ENCODE results near the gene CLNS1A. TPM values are rescaled to one million over a fixed set of nuclear protein-coding genes. Genes with fewer than 3 reads are reported as not detected.
A peak's percentile ranks its signal among the peaks of the same experiment; 100 is the strongest.

The CLNS1A gene
- polyA plus RNA-seq, 1 experiment = 91.6 TPM

DNA sequence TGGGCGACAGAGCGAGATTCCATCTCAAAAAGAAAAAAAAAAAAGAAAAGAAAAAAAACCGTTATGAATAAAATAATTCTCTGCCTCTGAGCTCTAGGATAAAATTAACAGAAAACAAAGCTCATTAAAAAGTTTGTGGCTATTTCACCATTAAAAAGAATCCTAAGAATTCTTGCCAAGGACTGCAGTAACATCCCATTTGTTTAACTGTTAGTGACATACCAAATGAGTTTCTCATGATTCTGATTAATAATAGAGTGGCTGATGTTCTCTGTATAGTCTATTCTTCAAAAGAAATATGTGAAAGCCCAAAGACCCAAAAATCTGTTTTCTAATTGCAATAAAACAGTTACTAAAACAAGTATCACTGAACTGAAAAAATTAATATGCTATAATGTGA is 19.7 kb downstream of the CLNS1A start:
- no peak for DNase-seq (ENCODE audit: low read depth)
- no peaks in the 10 kb centered on the region for H3K27me3 ChIP-seq (ENCODE audit: control insufficient read depth, insufficient read depth, low read length)
- ChIA-PET CTCF (interaction anchor here (0.7 to 3.4 kb wide), 7 partner anchors 8 to 491 kb away, joined by 3 to 48 read pairs (median 9); partner anchors contain the start of gene MYO7A), POLR2A (no interaction called here)
- TF ChIP-seq, protein P1, sequence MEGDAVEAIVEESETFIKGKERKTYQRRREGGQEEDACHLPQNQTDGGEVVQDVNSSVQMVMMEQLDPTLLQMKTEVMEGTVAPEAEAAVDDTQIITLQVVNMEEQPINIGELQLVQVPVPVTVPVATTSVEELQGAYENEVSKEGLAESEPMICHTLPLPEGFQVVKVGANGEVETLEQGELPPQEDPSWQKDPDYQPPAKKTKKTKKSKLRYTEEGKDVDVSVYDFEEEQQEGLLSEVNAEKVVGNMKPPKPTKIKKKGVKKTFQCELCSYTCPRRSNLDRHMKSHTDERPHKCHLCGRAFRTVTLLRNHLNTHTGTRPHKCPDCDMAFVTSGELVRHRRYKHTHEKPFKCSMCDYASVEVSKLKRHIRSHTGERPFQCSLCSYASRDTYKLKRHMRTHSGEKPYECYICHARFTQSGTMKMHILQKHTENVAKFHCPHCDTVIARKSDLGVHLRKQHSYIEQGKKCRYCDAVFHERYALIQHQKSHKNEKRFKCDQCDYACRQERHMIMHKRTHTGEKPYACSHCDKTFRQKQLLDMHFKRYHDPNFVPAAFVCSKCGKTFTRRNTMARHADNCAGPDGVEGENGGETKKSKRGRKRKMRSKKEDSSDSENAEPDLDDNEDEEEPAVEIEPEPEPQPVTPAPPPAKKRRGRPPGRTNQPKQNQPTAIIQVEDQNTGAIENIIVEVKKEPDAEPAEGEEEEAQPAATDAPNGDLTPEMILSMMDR (IDR thresholded peaks at IDR 0.05; ENCODE audit: insufficient read depth, low read depth, low read length) = no peak
- peaks cover 3% of the 10 kb centered on the region; the same call in 1 of the 2 replicates for H3K36me3 ChIP-seq (ENCODE audit: control insufficient read depth, insufficient read depth, low read length)
- no peak overlapping the region for H3K4me3 ChIP-seq (ENCODE audit: low read depth, low read length)

DNA sequence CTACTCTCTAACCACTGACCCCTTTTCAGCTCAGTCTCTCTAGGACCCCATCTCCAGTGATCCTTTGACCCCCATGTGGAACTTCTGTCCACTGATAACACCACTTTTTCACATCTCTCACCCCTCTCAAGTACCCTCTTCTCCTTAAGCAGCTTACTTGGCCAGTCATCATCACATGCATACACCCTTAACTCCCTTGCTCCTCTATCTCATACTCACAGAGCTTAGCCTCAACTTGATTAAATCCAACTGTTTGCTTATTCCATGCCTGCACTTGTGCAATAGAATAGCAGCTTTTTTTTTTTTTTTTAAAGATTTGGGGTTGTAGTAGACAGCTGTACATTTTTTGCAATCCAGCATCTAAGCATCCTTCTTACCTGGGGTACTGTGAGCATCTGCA is 25.7 kb downstream of the CLNS1A start:
- peaks cover 3% of the 10 kb centered on the region for H3K36me3 ChIP-seq (ENCODE audit: control insufficient read depth, insufficient read depth, low read length)
- CTCF ChIA-PET = interaction anchor here (0.7 to 2.2 kb wide), 3 partner anchors 10 to 485 kb away, joined by 3 to 11 read pairs (median 3); partner anchors contain the start of gene MYO7A

DNA sequence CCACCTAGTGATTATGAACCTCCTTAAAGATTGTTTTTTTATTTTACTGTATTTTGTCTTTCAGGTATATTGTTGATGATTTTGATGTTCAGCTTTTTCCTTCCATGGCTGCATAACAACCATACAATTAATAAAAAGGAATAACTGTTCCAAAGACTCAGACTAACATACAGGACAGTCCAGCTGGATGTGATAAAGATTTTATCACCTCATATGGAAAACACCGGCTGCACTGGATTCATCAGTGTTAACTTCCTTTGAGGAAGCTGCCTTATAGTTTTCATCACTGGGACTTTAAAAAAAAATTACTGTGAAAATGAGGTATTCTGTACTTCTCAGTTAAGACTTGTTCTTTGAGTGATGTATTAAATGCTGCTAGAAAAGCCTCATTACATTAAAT is 28.4 kb downstream of the CLNS1A start:
- H3K36me3 ChIP-seq (ENCODE audit: control insufficient read depth, insufficient read depth, low read length) = peaks cover 3% of the 10 kb centered on the region
- H3K27me3 ChIP-seq (ENCODE audit: control insufficient read depth, insufficient read depth, low read length) = no peaks in the 10 kb centered on the region
- H3K4me3 ChIP-seq (ENCODE audit: low read depth, low read length) = no peak overlapping the region
- CTCF ChIA-PET = interaction anchor here (2.6 kb wide), 1 partner anchor 9 kb away, joined by 9 read pairs; no protein-coding TSS in a partner anchor
- POLR2A ChIA-PET = no interaction called here
- TF ChIP-seq, protein P1 (IDR thresholded peaks at IDR 0.05; ENCODE audit: insufficient read depth, low read depth, low read length) = no peak
- no peak for DNase-seq (ENCODE audit: low read depth)

More for the DNA sequence above, 25.7 kb downstream of the CLNS1A start:
- DNase-seq (ENCODE audit: low read depth) = no peak
- H3K27me3 ChIP-seq (ENCODE audit: control insufficient read depth, insufficient read depth, low read length) = no peaks in the 10 kb centered on the region
- POLR2A ChIA-PET = interaction anchor here (0.5 to 0.6 kb wide), 2 partner anchors 139 to 622 kb away, joined by 4 read pairs; no protein-coding TSS in a partner anchor
- TF ChIP-seq, protein P1 (IDR thresholded peaks at IDR 0.05; ENCODE audit: insufficient read depth, low read depth, low read length) = no peak
- no peak overlapping the region for H3K4me3 ChIP-seq (ENCODE audit: low read depth, low read length)

DNA sequence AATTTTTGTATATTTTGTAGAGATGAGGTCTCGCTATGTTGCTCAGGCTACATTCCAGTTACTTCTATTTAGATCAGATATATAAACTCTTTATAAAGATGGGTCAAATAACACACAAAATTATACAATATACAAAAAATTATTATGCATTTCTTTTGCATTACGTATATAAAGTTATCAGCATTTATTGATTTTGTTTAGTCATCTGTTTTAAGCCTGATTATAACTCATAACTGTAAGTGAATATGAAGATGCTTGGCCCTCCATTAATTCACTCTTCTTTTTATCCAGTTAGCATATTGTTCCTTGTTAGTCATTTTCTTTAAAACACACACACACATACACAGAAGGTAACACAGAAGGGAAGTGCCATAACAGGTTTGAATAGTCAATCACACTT is 33.3 kb downstream of the CLNS1A start:
- ChIA-PET CTCF (no interaction called here), POLR2A (no interaction called here)
- H3K4me3 ChIP-seq (ENCODE audit: low read depth, low read length) = no peak overlapping the region
- TF ChIP-seq, protein P1 (IDR thresholded peaks at IDR 0.05; ENCODE audit: insufficient read depth, low read depth, low read length) = no peak
- peaks cover 2% of the 10 kb centered on the region; the same call in 1 of the 2 replicates for H3K36me3 ChIP-seq (ENCODE audit: control insufficient read depth, insufficient read depth, low read length)
- DNase-seq (ENCODE audit: low read depth) = no peak
- no peaks in the 10 kb centered on the region for H3K27me3 ChIP-seq (ENCODE audit: control insufficient read depth, insufficient read depth, low read length)

DNA sequence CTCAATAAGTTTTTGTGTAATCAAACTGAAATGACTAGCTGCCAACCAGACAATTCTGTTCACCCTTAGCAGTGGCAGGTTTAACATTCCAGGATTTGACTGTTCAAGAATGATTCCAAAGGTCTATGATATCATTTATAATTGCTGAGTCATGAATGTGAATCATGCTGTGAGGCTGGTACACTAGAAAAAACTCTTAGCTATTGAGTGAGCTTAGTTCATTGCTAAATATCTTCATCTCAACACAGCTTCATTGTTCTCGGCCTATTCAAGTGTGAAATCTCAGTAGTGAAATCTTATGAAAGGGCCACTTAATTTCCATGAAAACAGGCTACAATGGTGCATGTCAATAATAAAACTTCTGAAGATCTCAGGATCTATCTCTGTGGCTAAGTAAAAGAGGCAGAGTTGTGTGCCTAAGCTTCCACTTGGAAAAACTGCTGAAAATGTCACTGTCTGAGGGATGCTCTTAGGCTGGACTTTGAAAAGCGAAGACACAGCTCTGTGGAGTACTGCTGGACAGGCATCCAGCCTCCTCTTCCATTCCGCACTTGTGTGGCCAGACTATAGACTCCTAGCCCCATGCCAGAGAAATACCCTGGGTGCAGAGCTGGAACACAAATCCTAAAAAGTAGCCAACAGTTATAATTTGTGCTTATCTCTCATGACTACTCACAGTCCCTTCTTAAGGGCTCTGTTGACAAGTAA is 35.1 kb downstream of the CLNS1A start:
- TF ChIP-seq, protein P1 (IDR thresholded peaks at IDR 0.05; ENCODE audit: insufficient read depth, low read depth, low read length) = no peak
- Histone ChIP-seq H3K4me3 (ENCODE audit: low read depth, low read length) (no peak overlapping the region), H3K27me3 (ENCODE audit: control insufficient read depth, insufficient read depth, low read length) (no peaks in the 10 kb centered on the region), H3K36me3 (ENCODE audit: control insufficient read depth, insufficient read depth, low read length) (peaks cover 2% of the 10 kb centered on the region; the same call in 1 of the 2 replicates)
- CTCF ChIA-PET = interaction anchor here (0.9 to 1.5 kb wide), 6 partner anchors 10 to 475 kb away, joined by 3 to 7 read pairs (median 4); no protein-coding TSS in a partner anchor
- POLR2A ChIA-PET = interaction anchor here (0.8 kb wide), 1 partner anchor 11 kb away, joined by 5 read pairs; no protein-coding TSS in a partner anchor
- DNase-seq (ENCODE audit: low read depth) = peak; percentile 68

All from BJ (cell line).